B cell (primary cell): ENCODE results near the gene CEPT1.

Source experiments
- CTCF ChIP-seq: fragments of 200-600 bp; IDR thresholded peaks from one replicate; pipeline ENCODE4 v1.8.0; 2022; ENCODE audit warnings: antibody characterized with exemption, mild to moderate bottlenecking
- EZH2 ChIP-seq: IDR thresholded peaks from 2 replicates; pipeline ENCODE4 v1.6.1; 2012; ENCODE audit warnings: borderline replicate concordance, low read depth, mild to moderate bottlenecking, moderate library complexity, low read length; ENCODE audit not compliant: insufficient read depth, poor library complexity, severe bottlenecking

- TF ChIP-seq CTCF (no peak), EZH2 (no peak)
Measured at GRCh38 chr1:111234258-111234657, 94.2 kb downstream of the CEPT1 start.
